Measurements from ENCODE around the gene IL9. TPM values are rescaled to one million over a fixed set of nuclear protein-coding genes. Genes with fewer than 3 reads are reported as not detected.

IL9 gene
- total RNA-seq, 1 experiment from 2014 or later = not detected

GRCh38 chr5:135869276-135869675 lies 26.4 kb downstream of the IL9 start:
- DNase-seq (ENCODE audit: unreplicated experiment) = no peak
- CTCF ChIA-PET = interaction anchor here (0.6 to 2.0 kb wide), 7 partner anchors 9 to 1389 kb away, joined by 3 to 10 read pairs (median 4); no protein-coding TSS in a partner anchor
- Mint-ChIP-seq H3K4me3 (ENCODE audit: unreplicated experiment) (no peak overlapping the region), H3K27ac (ENCODE audit: low read depth, unreplicated experiment) (no peak overlapping the region), H3K9me3 (ENCODE audit: unreplicated experiment) (no peaks in the 10 kb centered on the region), H3K4me1 (ENCODE audit: insufficient read depth, unreplicated experiment) (no peaks in the 10 kb centered on the region), H3K27me3 (ENCODE audit: insufficient read depth, unreplicated experiment) (peaks cover 26% of the 10 kb centered on the region), H3K36me3 (ENCODE audit: insufficient read depth, unreplicated experiment) (no peaks in the 10 kb centered on the region)
- TF ChIP-seq CTCF (IDR thresholded peaks at IDR 0.05; ENCODE audit: unreplicated experiment) = no peak
- intact Hi-C loops (cut with micrococcal nuclease) = no loop called here
- POLR2A ChIA-PET = no interaction called here
- BruUV-seq (replicated peaks) = no TSS peak

- no peaks in the 10 kb centered on the region for H3K36me3 Mint-ChIP-seq (ENCODE audit: insufficient read depth, unreplicated experiment)
- no peak for TF ChIP-seq CTCF (IDR thresholded peaks at IDR 0.05; ENCODE audit: unreplicated experiment)
- no peak overlapping the region for H3K27ac Mint-ChIP-seq (ENCODE audit: low read depth, unreplicated experiment)
- no peaks in the 10 kb centered on the region for H3K9me3 Mint-ChIP-seq (ENCODE audit: unreplicated experiment)
- peaks cover 26% of the 10 kb centered on the region for H3K27me3 Mint-ChIP-seq (ENCODE audit: insufficient read depth, unreplicated experiment)
- BruUV-seq (replicated peaks) = no TSS peak
- intact Hi-C loops (cut with micrococcal nuclease) = no loop called here
- ChIA-PET POLR2A (no interaction called here), CTCF (interaction anchor here (0.6 to 1.6 kb wide), 5 partner anchors 12 to 1390 kb away, joined by 3 to 5 read pairs (median 3); no protein-coding TSS in a partner anchor)
- no peak for DNase-seq (ENCODE audit: unreplicated experiment)
- H3K4me1 Mint-ChIP-seq (ENCODE audit: insufficient read depth, unreplicated experiment) = no peaks in the 10 kb centered on the region
- H3K4me3 Mint-ChIP-seq (ENCODE audit: unreplicated experiment) = no peak overlapping the region
Observed at GRCh38 chr5:135868681-135869080, 27.0 kb downstream of the IL9 start.

GRCh38 chr5:135867599-135867998 lies 28.0 kb downstream of the IL9 start:
- ChIA-PET CTCF (interaction anchor here (0.7 to 1.6 kb wide), 4 partner anchors 163 to 402 kb away, joined by 3 to 5 read pairs (median 4); no protein-coding TSS in a partner anchor), POLR2A (no interaction called here)
- H3K27ac Mint-ChIP-seq (ENCODE audit: low read depth, unreplicated experiment) = no peak overlapping the region
- peaks cover 26% of the 10 kb centered on the region for H3K27me3 Mint-ChIP-seq (ENCODE audit: insufficient read depth, unreplicated experiment)
- intact Hi-C loops (cut with micrococcal nuclease) = no loop called here
- no TSS peak for BruUV-seq (replicated peaks)
- H3K4me3 Mint-ChIP-seq (ENCODE audit: unreplicated experiment) = no peak overlapping the region
- no peaks in the 10 kb centered on the region for H3K4me1 Mint-ChIP-seq (ENCODE audit: insufficient read depth, unreplicated experiment)
- TF ChIP-seq CTCF (IDR thresholded peaks at IDR 0.05; ENCODE audit: unreplicated experiment) = no peak
- no peaks in the 10 kb centered on the region for H3K36me3 Mint-ChIP-seq (ENCODE audit: insufficient read depth, unreplicated experiment)
- DNase-seq (ENCODE audit: unreplicated experiment) = no peak
- no peaks in the 10 kb centered on the region for H3K9me3 Mint-ChIP-seq (ENCODE audit: unreplicated experiment)

GRCh38 chr5:135866016-135866415 lies 29.6 kb downstream of the IL9 start:
- no TSS peak for BruUV-seq (replicated peaks)
- no peaks in the 10 kb centered on the region for H3K9me3 Mint-ChIP-seq (ENCODE audit: unreplicated experiment)
- H3K4me3 Mint-ChIP-seq (ENCODE audit: unreplicated experiment) = no peak overlapping the region
- CTCF ChIA-PET = interaction anchor here (0.9 to 1.5 kb wide), 2 partner anchors 11 to 35 kb away, joined by 3 read pairs; no protein-coding TSS in a partner anchor
- intact Hi-C loops (cut with micrococcal nuclease) = no loop called here
- no peak overlapping the region for H3K27ac Mint-ChIP-seq (ENCODE audit: low read depth, unreplicated experiment)
- no peak for TF ChIP-seq CTCF (IDR thresholded peaks at IDR 0.05; ENCODE audit: unreplicated experiment)
- peaks cover 26% of the 10 kb centered on the region for H3K27me3 Mint-ChIP-seq (ENCODE audit: insufficient read depth, unreplicated experiment)
- peaks cover 13% of the 10 kb centered on the region for H3K4me1 Mint-ChIP-seq (ENCODE audit: insufficient read depth, unreplicated experiment)
- no peaks in the 10 kb centered on the region for H3K36me3 Mint-ChIP-seq (ENCODE audit: insufficient read depth, unreplicated experiment)
- POLR2A ChIA-PET = no interaction called here
- no peak for DNase-seq (ENCODE audit: unreplicated experiment)

Data from MCF 10A (cell line).